Measurements from ENCODE around the gene GOLGA6L10.
"Not testable (repeated sequence)": the region's sequence is repeated elsewhere in the genome, so short reads cannot be mapped to it uniquely, and the experiment has no call there.

The GOLGA6L10 gene

DNA sequence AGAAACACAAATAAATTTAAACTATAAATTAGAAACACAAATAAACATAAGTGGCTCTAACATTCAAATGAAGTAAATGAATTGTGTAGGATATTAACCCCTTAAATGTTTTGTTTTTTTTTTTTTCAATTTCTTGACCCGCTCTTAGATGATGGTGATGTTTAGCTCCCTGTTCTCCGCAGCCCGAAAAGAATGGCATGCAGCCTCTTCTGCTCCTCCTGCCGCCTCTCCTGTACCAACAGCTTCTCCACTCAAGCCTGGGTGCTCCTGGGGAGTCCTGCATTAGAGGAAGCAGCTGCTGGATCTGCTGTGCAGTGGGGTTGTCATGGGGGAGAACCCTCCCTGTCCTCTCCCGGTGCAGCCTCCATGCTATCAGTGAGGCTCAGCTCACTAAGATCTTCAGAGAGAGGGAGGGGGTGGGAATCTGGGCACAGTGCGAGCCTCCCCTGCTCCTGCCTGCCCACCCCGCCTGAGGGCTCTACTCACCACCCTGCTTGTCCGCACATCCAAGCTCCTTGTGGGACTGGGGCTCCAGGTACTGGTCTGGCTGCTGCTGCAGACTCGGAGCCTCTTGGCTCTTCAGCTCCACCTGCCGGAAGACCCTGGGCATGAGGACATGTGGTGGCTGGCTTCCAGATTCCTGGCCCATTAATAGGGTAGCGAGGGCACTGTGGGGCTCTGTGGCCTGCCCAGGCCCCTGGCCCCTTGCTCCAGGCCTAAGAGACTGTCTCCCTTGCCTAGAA, 6.5 kb downstream of the GOLGA6L10 start:
- not testable (repeated sequence) for DNase-seq

DNA sequence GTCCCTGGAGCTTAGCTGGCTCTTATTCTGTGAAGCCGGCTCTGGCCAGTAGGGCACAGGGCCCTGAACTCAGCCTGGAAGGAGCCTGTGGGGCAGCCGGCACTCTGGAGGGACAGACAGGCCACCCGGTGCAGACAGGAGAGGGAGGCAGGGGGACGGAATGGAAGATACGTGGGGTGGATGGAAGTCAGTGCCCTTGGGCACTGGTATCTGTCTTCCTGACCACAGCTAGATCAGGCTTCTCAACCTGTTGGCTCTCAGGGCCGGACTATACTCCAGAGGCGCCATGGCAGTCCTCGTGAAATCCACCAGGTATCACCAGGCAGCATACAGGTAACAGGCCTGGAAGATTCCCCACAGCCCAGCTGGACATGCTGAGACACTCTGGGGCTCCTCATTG, 10.7 kb downstream of the GOLGA6L10 start:
- DNase-seq = not testable (repeated sequence)

DNA sequence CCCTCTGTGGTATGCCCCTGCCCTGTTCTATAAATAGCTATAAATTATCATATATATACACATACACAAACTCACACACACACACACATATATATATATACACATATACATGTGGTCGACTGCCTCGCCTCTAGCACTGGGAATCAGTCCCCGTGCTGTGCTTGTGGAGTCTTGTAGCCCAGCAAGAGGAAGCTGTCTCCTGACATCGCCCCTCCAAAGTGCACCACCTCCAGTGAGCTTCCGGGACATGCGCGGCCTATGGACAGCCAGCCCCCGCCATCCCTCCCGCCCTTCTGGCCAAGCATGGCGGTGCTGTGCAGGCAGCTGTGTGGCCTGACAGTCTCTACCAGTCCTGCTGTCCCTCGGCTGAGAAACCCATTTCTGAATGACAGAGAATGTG, 11.2 kb downstream of the GOLGA6L10 start:
- not testable (repeated sequence) for DNase-seq

DNA sequence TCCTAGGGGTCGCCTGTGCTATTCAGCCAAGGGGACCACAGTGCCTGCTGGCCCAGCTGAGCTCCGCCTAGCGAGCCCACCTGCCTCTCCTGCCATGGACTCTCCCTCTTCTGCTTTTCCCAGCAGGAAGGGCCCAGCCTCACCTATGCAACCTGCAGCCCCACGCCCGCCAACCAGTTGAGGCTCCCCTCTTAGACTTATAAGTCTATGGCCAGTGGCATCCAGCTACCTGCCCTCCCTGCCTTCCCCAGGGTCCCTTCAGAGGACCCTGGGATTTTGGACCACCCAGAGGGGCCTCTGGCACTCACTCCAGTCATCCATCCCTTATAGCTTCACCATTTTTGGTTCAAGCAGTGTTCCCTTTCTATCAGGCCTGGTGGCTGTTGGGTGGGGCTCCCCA, 12.2 kb downstream of the GOLGA6L10 start:
- DNase-seq = not testable (repeated sequence)

GRCh38 chr15:82336180-82336647, 13.1 kb downstream of the GOLGA6L10 start:
- not testable (repeated sequence) for DNase-seq

DNA sequence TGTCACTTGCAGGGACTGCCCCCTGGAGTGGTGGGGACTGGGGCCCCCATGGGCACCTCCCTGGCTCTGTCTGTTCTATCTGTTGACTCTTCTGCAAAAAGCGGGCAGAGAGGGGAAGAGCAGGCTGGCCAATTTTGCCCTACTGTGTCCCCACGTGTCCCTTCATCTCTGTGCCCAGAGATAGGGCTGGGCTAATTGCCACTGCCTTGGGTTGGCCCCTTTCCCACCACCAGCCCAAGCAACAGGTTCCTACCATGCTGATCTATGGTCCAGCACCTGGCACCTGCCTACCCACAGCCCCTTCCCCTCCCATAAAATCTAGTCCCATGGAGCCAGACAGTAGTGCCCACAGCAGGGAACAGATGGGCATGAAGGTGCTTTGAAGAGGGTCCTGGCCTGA, 14.3 kb downstream of the GOLGA6L10 start:
- not testable (repeated sequence) for DNase-seq

DNA sequence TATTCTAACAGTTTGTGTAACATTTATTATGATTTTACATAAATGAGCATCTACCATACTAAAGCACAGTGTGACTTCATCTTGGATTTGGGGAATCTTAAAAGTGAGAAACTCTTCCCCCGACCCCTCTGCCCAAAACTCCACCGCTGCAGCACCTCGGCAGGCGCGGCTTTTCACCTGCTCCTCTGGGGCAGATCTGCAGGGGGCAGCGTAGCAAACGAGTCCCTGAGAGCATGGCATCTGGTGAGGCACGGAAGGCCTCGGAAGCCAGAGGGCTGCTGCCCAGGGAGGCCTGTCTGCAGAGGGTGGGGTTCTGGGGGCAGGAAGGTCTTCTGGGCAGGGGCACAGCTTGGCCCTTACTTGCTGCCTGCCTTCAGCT, 14.7 kb downstream of the GOLGA6L10 start:
- DNase-seq = not testable (repeated sequence)

DNA sequence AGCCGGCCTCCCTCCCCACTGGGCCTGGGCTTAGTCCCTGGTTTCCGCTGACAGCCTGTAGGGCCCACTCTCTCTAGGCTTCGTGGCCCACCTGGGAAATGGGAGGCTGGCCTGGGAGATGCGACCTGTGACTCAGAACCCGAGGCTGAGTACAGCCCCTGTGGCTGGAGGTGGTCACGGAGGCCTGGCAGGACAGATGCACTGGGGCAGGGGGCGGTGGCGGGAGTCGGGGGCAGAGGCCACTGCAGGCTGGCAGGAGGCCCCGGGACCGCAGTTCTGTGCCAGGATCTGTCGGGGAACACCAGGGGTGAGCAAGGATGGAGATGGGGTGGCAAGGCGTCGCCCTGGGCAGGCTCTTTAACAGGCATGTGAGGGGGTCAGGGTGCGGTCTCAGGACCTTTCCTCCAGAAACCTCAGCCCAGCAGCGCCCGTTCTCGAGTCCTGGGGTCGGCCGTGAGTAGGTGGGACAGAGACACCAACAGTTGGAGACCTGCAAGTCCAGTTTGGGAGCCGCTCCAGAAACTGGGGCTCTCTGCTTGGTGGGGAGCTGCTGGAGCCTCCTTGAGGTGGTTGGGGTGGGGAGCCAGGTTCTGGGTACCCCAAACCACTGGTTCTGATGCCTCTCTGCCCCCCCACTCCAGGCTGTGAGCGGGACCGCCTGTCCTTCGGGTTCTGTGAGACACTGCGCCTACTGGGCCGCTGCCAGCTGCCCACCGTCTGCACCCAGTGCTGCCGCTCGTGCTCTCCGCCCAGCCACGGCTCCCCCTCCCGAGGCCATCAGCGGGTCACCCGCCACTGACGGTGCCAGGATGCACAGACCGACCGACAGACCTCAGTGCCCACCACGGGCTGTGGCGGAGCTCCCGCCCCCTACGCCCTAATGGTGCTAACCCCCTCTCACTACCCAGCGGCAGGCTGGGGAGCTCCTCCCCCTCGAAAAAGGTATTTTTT, 15.4 kb downstream of the GOLGA6L10 start:
- not testable (repeated sequence) for DNase-seq

DNA sequence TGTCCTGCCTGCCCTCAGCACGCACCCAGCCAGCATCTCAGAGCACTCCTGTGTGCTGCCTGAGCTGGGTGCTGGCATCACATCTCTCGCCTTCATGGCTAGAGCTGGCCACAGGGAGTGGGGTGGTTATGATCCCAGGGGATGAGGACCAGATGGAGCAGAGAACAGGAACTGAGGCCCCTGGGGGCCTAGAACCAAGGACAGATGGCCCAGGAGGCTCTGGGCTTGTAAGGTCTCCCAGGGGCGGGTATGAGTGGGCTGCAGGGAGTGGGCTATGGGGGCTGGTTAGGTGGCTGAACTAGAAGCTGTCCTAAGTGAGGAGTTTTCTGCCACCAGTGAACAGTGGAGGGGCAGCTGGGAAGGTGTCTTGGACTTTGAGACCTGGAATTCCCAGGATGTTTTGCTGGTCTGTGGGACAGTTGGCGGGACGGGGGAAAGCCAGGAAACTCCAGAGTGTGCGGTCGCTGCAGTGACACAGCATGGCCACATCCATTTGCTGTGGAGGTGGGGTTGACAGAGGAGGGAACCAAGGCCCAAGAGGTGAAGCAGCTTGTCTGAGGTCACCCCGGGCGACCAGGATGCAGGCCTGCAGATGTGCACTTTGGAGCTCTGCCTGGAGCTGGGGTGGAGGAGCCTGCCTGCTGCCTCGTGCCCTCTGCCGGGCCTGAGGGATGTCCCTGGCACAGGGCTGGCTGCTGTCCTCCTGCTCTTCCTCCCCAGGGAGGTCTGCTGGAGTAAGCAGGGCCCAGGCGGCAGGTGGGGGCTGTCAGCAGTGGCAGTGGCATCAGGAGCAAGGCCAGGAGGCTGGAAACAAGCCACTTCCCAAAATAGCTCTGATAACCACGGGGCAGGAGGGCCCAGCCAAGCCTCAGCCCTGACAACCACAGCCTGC, 16.3 kb downstream of the GOLGA6L10 start:
- not testable (repeated sequence) for DNase-seq

DNA sequence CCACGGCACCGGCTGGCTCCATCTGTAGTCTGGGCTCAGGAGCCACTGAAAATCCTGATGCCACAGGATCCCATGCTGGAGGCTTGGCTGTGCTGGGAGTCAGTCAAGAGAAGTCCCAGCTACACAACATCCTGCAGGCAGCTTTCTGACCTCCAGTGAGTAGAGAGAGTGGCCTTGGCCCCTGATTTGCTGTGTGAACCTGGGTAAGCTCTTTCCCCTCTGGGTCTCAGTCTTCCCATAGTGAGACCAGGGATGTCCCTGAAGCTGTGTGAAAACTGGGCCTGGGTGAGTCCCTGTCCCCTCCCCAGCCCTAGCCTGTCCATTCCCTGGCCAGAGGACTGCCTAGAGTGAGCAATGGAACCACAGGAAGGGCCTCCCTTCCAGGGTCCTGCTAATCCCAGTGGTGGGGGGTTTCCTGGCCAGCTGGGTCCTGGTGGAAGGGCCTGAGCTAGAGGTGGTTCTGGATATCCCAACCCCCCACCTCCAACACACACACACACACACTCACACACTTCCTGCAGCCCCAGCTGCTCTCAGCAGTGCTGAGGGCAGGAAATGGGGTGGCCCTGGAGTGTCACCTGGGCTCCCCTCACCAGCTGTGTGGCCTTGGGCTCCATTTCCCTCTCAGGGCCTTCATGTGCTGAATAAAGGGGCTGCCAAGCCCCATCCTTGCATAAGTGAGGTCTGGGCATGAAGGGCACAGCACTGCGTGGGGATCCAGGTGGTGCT, 17.5 kb downstream of the GOLGA6L10 start:
- DNase-seq = not testable (repeated sequence)

DNA sequence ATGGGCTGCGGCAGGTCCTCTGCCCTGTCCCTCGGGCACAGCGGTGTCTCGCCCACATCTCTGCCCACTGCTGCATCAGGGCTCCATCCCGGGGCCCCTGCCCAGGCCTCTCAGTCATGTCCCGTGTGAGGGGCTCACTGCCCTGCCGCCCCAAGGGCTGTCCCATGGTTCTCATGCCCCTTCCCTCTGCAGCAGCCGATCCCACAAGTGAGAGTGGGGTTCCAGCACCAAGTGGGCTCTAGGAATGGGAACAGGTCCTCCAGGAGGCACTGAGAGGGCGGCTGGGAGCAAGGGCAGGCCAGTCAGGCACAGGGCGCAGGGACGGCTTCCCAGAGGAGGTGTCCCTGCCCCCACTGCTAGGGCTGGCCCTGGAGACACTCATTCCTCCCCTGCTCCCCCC, 18.4 kb downstream of the GOLGA6L10 start:
- not testable (repeated sequence) for DNase-seq

- not testable (repeated sequence) for DNase-seq
Observed at GRCh38 chr15:82329039-82329438, 20.2 kb downstream of the GOLGA6L10 start.

DNA sequence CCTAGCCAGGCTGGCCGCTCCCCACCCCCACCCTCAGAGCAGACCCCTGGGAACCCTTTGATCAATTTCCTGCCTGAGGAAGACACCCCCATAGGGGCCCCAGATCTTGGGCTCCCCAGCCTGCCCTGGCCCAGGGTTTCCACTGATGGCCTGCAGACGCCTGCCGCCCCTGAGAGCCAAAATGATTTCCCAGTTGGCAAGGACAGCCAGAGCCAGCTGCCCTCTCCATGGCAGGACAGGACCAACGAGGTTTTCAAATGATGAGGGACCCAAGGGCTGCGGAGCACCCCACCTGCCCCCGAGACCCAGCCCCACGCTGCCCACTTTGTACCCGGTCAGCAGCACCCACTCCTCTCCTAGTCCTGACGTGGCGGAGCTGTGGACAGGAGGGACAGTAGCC, 21.9 kb downstream of the GOLGA6L10 start:
- DNase-seq = not testable (repeated sequence)

DNA sequence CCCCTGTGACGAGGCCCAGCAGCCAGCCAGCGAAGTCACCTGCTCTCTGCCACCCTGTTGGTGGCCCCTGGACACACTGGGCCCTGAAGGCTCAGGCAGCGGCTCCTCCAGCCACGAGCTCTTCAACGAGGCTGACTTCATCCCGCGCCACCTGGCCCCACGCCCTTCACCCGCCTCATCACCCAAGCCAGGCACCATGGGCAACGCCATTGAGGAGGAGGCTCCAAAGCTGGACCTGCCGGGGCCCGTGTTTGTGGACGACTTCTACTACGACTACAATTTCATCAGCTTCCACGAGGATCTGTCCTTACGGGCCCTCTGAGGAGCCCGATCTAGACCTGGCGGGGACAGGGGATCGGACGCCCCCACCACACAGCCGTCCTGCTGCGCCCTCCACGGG, 22.4 kb downstream of the GOLGA6L10 start:
- DNase-seq = not testable (repeated sequence)

DNA sequence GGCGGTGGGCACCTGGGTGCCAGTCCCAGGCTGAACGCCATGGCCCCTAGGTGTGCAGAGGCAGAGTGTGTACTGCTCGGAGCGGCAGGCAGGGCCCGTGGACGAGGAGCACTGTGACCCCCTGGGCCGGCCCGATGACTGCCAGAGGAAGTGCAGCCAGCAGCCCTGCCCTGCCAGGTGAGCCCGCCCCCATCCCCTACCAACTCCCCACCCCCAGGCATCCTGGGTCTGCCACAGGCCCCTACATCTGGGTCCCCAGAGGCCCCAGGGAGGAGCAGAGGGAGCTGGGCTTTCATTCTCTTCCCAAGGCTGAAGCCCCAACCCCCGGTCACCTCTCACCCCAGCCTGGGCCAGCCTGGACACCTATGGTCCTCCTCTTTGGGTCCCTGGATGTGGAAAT, 23.6 kb downstream of the GOLGA6L10 start:
- not testable (repeated sequence) for DNase-seq

- not testable (repeated sequence) for DNase-seq
Observed at GRCh38 chr15:82324831-82325230, 24.4 kb downstream of the GOLGA6L10 start.

GRCh38 chr15:82322488-82322887, 26.8 kb downstream of the GOLGA6L10 start:
- not testable (repeated sequence) for DNase-seq

DNA sequence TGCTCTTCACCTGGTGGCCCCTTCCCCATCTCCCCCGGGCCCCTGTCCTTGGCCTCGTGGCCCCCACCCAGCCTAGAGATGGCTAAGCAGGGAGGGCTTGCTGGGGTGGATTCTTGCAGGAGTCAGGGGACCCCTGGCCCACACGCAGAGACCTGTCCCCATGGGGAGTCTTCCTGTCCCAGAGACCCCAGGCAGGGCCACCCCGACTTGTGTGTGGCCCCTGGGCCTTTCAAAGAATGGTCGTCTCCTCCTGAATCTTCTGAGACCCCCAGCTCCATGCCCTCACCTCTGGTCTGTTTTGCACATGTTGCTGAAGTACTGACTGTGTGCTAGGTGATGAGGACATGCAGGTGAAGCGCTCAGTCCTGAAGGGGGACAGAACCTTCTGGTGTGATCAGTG, 28.4 kb downstream of the GOLGA6L10 start:
- not testable (repeated sequence) for DNase-seq

- DNase-seq = not testable (repeated sequence)
Observed at GRCh38 chr15:82319522-82320278, 29.6 kb downstream of the GOLGA6L10 start.

DNA sequence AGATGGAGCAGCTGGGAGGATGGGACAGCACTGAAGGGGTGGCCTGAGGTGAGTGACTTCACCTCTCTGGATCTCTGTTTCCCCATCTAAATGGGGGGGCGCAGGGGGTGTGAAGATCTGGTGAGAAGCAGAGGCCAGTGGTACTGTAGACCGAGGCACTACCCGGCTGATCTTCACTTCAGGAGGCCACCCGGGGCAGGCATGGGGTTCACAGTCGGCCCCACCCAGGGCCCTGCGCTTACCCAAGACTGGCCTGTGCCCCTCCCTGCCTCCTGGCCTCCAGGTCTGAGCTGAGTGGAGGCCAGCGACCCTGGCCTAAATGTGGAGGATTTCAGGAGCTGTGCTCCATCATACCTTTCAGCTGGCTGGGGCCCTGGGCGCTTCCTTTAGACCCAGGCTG, 31.0 kb downstream of the GOLGA6L10 start:
- not testable (repeated sequence) for DNase-seq

- not testable (repeated sequence) for DNase-seq
Observed at GRCh38 chr15:82317516-82317915, 31.8 kb downstream of the GOLGA6L10 start.

All from NCI-H1417 (cell line).